ENCODE measurements around the gene KIFC3.
A peak's percentile ranks its signal among the peaks of the same experiment; 100 is the strongest.

Gene KIFC3

DNA sequence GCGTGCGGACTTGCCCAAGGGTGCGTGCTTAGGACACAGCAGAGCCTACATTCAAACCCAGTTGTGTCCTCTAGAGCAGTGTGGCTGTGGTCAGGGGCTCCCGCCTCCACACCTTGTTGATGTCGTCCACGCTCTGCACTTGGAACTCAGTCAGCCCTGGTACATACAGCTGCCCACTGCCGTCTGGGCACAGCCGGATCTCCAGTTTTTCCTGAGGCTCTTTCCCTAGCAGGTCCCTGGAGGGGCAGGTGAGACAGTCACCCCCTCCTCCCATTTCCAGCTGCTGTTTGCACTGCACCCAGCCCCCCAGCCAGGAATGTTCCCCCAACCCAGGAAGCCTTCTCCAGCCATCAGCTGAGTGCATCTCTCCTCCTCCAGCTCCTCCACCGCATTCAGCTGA is 41.0 kb downstream of the KIFC3 start:
- in situ Hi-C loops (cut with HindIII; ENCODE audit: low pct_ligation_motif_present, low pct_unique_long_range_greater_than_20kb, low sequenced_read_pairs) = no loop called here
- DNase-seq = no peak

DNA sequence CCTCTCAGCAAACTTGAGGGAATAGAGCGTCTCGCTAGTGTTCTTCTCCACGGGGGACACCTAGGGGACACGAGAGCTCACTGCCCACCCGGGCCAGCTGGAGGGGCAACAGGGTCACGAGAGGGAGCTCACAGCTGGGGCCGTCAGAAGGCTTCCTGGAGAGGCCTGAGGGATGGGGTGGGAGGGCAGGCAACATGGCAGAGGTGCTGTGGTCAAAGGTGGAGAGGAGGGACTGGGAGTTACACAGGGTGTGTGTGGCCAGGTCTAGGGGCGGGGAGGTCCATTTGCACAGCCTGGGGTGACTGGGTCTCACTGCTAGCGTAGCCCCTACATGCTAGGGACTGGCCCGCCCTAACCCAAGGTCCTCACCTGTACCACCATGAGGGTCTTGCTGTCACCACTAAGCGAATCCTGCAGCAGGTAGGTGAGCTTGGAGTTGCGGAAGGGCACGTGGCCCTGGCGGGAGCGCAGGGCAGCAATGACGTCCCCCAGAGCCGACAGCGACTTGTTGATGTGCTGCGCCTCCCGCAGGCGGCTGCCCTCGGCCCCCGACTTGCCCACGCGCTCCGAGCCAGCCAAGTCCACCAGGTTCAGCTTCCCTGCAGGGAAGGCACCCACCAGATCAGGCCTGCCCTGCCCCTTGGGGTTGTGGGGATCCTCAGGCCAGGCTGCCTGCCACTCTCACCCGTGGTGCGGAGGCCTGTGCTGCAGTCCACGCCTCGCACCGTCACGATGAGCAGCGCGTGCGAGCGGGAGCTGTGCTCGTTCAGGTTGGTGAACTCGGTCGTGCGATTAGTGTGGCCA is 41.7 kb downstream of the KIFC3 start:
- in situ Hi-C loops (cut with HindIII; ENCODE audit: low pct_ligation_motif_present, low pct_unique_long_range_greater_than_20kb, low sequenced_read_pairs) = no loop called here
- no peak for DNase-seq

DNA sequence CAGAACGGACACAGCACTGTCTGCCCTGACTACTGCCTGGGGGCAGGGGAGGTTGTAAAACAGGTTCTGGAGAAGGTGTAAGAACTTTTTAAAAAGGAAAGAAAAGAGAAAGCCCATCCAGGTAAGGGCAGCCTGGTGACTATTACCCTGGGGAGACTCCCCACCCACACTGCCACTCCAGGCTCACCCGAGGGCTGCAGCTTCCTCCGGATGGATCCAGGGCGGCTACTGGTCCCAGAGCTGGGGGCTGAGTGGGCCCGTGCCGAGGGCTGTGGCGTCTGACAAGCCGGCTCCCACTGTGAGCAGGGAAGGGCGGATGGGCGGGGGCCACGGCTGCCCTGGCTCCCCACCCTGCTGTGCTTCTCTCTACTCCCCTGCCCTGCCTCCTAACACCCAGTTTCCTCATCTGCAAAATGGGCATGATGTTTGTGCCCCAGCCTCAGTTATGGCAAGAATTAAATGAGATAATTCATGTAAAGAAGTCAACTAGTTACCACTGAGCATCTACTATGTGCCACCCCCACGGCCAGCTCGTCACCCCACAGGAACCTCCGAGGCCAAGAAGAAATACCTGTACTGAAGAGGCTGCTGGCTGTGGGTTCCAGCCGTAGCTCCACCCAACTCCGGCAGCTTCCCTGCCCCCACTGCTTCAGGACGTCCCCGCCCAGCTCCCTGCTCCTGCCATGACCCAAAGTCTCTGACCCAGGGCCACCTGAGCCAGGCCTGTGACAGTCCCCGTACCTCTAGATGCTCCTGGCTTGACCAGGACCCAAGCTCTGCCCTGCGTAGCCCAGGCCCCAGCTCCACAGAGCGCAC is 42.5 kb downstream of the KIFC3 start:
- DNase-seq = no peak
- in situ Hi-C loops (cut with HindIII; ENCODE audit: low pct_ligation_motif_present, low pct_unique_long_range_greater_than_20kb, low sequenced_read_pairs) = no loop called here

DNA sequence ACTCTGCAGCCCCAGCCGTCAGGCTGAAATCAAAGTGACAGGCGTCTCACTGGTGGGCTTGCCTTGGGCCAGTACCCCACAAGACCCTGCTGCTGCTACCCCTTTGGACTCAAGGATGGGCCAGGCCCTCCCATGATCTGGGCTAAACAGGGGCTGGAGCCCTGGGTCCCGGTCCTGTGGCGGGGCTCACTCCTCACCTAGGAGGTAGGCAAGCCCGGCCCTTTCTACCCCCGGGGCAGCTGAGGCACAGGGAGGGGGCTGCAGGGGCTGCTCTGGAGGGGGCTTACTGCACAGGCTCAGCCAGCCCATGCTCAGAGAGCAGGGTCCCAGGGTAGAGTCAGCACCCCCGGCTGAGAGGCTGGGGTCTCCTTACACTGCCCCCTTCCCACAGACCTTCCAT is 43.2 kb downstream of the KIFC3 start:
- in situ Hi-C loops (cut with HindIII; ENCODE audit: low pct_ligation_motif_present, low pct_unique_long_range_greater_than_20kb, low sequenced_read_pairs) = no loop called here
- no peak for DNase-seq

DNA sequence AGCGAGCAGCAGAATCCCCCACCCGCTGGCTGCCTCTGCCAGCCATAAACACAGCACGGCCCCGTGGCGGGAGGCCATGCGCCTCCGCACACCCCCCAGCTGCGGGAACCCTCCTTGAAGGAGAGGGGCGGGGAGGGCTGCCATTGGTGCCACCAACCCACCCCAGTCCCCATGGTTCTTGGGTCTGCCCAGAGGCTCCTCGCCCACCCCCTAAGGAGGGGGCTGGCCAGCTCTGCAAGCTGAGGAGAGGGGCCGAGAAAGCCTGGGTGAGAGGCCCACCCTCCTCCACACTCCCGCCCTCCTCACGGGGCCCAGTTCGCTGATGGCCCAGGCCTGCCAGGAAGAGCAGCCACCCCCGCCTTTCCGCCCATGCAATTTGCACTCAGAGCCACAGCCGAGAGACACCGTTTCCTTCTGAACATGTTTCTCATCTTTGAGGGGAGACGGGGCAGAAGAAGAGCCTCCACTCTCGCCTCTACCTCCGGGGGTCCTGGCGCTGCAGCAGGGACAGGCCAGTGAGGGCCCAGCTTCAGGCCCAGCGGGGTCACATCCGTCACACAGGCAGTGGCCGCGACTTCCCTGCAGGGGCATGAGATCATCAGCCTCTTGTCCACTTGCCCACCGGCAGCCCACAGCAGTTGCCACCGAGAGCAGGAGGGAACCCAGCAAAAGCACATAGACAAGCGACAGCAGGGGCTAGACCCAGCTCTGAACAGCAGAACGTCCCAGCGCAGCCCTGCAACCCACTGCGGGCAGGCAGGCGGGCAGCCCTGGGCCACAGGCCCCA is 43.8 kb downstream of the KIFC3 start:
- in situ Hi-C loops (cut with HindIII; ENCODE audit: low pct_ligation_motif_present, low pct_unique_long_range_greater_than_20kb, low sequenced_read_pairs) = no loop called here
- no peak for DNase-seq

DNA sequence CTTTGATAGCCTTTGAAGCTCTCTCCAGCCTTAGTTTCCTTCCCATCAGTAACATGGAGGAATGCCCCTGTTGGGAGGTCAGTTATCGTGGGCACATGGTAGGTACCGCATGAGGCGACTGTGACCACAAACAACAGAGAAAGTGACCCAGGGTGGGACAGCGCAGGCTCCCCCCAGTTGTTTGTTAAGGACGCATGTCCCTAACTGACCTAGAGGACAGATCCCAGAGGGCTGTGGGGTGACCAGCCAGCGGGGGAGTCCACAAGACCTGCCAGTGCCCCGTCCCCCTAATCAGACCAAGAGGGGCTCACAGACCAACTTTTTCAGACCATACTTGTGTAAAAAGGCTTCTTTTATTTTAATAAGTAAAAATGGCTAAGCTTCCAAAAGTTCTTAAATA is 44.4 kb downstream of the KIFC3 start:
- in situ Hi-C loops (cut with HindIII; ENCODE audit: low pct_ligation_motif_present, low pct_unique_long_range_greater_than_20kb, low sequenced_read_pairs) = no loop called here
- DNase-seq = no peak

DNA sequence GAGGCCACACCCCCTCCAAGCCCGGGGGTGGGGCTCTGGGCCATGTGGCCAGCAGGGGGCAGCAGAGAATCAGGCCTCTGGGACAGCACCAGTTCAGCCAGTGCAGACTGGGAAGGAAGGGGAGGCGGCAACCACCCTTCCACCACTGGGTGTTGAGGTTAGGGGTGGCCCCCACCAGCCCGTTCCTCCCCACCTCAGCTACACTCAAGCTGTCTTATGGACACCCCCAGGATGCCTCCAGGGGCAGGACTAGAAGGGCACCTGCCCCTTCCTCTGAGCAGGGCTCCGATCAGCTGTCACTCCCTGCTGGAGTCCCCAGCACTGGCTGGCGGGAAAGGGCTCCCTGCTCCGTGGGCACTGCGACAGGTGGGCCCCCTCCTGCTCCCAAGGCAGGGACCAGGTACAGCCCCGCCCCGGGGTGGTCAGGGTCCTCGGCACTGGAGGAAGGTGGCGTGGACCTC is 44.9 kb downstream of the KIFC3 start:
- peak; percentile 88 for DNase-seq
- in situ Hi-C loops (cut with HindIII; ENCODE audit: low pct_ligation_motif_present, low pct_unique_long_range_greater_than_20kb, low sequenced_read_pairs) = no loop called here

DNA sequence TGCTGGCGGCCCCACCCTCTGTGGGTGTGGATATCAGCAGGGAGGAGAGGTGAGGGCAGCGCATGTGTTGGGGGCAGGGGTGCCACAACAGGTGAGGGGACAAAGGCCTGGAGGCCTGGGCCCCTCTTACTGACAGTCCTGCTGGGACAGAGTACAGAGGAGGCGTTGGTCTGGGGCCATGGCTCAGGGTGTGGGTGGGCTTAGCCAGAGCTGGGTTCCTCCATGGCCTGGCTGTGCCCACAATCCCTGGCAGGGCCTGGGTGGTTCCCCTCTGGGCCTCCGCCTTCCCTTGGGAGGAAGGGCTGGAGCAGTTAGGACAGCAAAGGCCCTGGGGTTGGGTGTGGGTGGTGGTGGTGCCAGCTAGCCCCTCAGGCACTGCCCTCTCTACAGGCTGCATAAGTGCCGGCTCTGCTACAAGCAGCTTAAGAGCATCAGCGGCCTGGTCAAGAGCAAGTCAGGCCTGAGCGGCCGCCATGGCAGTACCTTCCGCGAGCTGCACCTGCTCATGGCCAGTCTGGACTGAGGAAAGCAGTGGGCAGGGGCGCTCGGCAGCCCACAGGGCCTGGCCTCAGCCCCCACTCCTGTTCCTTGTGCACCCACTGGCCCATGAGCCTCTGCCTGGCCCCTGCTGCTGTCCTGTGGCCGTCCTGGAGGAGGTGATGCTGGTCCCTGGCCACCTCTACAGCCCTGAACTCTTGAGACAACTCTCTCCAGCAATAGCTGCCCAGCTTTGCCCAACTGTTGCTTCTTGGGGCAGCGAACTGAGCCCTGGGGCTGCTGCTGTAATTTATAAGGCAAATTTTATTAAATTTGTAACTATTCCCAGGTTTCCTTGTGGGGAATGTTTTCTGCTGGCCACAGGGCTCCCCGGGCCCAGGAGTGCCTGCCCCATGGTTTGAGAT is 45.6 kb downstream of the KIFC3 start:
- in situ Hi-C loops (cut with HindIII; ENCODE audit: low pct_ligation_motif_present, low pct_unique_long_range_greater_than_20kb, low sequenced_read_pairs) = no loop called here
- DNase-seq = no peak

DNA sequence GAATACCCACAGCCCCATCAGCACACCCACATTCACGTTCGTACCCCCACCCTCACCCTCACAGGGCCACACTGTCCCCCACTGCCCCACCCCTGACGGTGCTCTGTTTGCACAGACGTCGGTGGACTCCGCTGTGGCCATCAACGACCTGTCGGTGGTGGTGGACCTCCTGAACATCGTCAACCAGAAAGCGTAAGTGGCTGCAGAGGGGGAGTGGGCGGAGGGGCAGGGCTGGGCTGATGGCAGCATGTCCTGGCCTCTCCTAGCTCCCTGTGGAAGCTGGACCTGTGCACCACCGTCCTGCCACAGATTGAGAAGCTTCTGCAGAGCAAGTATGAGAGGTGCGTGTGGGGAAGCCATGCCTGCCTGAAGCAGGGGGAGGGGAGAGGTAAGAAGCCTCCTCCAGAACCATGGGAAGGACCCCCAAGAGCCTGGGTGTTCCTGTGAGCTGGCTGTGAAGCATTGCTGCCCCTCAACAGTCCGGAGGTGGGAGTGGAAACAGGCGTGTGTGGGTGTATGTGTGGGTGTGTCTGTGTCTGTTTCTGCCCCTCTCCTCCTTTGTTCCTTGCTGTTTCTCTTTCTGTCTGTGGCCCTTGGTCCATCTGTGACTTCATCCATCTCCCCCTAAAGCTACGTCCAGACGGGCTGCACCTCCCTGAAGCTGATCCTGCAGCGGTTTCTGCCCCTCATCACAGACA is 46.4 kb downstream of the KIFC3 start:
- in situ Hi-C loops (cut with HindIII; ENCODE audit: low pct_ligation_motif_present, low pct_unique_long_range_greater_than_20kb, low sequenced_read_pairs) = no loop called here
- no peak for DNase-seq

DNA sequence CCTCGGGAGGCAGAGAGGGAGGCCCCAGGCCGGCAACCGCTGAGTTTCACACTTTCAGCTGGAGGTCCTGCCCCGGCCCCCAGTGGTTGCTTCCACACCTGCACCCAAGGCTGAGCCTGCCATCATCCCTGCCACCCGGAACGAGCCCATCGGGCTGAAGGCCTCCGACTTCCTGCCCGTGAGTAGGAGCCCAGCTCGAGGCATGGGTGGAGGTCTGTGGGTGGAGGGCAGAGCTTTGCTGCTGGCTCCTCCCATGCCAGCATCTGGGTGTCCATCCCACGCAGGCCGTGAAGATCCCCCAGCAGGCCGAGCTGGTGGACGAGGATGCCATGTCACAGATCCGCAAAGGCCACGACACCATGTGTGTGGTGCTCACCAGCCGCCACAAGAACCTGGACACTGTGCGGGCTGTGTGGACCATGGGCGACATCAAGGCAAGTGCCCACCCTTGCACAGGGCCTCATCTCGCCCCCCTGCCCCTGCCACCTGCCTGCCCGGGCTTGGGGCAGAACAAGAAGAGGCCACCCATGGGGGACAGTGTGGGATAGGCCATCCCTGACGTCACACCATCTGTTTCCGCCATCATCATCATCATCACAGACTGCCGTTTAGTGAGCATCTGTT is 47.1 kb downstream of the KIFC3 start:
- in situ Hi-C loops (cut with HindIII; ENCODE audit: low pct_ligation_motif_present, low pct_unique_long_range_greater_than_20kb, low sequenced_read_pairs) = no loop called here
- no peak for DNase-seq

DNA sequence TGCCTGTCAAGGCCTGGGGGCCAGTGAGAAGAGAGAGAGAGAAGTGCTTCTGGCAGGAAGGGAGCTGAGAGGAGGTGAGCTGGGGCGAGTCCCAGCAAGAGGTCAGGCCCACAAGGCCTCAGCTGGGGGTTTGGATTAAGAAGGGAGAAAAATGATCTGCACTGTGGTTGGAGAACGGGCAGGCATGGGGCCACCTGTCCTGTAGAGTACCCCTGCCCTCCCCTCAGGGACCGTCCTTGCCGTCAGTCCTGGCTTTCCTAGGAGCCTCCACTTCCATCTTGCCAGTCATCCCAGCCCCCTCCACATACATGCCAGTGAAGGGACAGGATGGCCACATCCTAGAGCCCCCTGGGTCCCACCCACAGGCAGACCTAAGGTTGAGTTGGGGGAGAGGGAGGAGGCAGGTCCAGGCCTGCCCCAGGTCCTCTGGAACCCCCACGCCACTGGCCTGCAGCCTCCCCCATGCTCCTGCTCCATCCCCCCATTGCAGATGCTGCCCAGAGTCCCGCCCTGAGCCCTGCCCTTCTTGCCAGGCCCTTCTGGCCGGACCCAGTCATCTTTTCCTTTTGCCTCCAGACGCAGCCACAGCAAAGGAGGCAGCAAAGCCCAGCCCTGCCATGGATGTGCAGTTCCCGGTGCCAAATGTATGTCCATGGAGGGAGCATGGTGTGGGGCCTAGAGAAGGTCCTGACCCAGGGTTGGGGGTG is 47.8 kb downstream of the KIFC3 start:
- DNase-seq = no peak
- in situ Hi-C loops (cut with HindIII; ENCODE audit: low pct_ligation_motif_present, low pct_unique_long_range_greater_than_20kb, low sequenced_read_pairs) = no loop called here

DNA sequence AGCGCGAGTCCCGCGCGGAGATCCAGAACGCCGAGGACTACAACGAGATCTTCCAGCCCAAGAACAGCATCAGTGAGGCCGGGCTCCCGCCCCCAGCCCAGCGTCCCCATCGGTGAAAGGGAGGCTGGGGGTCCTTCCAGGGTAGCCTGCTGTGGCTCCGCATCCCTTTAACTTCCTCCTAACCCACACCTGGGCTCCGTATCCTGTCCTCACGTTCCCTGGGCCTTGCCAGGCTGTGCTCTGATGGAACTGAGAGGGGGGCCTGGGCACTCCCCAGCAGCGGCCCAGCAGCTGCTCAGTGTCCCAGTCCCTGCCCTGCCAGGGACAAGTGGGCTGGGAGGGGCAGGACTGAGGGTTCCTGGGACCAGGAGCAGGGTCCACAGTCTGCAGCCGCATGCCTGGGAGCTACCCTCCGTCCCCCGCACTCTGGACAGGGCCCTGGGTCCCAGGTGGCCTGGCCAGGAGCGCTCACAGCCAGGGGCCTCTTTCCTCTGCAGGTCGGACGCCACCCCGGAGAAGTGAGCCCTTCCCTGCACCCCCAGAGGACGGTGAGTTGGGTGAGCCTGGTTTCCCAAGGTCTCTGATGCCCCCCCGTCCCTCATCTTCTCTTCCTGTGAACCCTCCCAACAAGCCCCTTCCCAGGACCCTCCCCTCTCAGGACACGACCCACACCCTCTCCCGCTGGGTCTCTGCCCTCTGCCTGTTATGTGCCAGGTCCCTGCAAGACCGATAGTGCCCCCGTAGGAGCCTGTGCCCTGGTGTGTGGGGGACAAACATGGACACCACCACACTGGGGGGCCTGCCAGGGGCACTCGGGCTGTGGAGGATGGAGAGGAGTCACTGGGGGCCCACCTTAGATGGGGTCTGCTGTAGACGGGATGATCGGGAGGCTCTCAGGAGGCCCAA is 48.6 kb downstream of the KIFC3 start:
- in situ Hi-C loops (cut with HindIII; ENCODE audit: low pct_ligation_motif_present, low pct_unique_long_range_greater_than_20kb, low sequenced_read_pairs) = no loop called here
- DNase-seq = no peak

DNA sequence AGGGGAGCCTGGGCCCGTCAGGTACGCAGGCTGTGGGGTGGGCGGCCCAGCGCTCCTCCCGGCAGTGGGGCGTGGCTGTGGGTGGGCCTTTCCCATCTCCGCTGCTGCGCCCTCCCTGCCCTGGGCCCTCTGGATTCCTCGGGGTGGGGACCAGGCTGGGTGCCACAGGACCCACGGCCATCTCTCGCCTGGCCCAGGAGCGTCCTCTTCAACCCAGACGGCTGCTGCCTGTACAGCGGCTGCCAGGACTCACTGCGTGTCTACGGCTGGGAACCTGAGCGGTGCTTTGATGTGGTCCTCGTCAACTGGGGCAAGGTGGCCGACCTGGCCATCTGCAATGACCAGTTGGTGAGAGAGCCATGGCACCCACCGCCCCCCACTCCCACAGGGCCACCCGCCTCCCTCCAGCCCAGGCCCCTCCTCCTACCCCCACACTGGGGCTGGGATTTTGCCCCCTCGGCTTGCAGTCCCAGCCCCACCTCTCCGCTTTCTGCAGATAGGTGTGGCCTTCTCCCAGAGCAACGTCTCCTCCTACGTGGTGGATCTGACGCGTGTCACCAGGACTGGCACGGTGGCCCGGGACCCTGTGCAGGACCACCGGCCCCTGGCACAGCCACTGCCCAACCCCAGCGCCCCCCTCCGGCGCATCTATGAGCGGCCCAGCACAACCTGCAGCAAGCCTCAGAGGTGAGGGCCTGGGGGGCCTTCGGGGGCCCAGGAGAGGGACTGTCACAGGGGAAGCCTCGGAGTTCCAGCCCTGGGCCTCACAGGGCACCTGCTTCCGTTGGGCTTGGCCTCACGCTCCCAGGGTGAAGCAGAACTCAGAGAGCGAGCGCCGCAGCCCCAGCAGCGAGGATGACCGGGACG is 49.5 kb downstream of the KIFC3 start:
- DNase-seq = no peak
- in situ Hi-C loops (cut with HindIII; ENCODE audit: low pct_ligation_motif_present, low pct_unique_long_range_greater_than_20kb, low sequenced_read_pairs) = no loop called here

DNA sequence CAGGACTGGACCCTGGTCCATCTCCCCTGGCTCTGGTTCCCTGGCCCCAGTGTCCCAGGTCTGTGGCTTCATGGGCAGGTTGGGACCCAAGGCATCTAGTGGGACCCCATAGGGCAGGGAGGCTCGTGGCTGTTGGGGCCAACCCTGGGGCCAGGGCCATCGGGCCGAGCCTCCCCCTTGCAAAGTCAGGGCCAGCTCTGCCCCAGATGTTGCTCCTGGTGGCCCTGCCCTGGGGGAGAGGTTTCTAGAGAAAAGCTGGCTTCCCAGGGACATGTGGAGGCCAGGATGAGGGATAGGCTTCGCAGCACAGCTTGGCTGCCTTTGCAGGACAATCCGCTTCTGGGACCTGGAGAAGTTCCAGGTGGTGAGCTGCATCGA is 50.1 kb downstream of the KIFC3 start:
- in situ Hi-C loops (cut with HindIII; ENCODE audit: low pct_ligation_motif_present, low pct_unique_long_range_greater_than_20kb, low sequenced_read_pairs) = no loop called here
- DNase-seq = no peak

Measured in ACHN (cell line).